BJ (cell line): ENCODE measurements around the gene NDNF. TPM values are rescaled to one million over a fixed set of nuclear protein-coding genes. Genes with fewer than 3 reads are reported as not detected.

Experiments used
- CTCF ChIA-PET: fragments of 350-600 bp; formaldehyde crosslinking; extraction: SDS; loops from one replicate; lab custom pipeline; 2021; ENCODE audit warnings: antibody characterized with exemption, inconsistent platforms; lab: Yijun Ruan, JAX
- POLR2A ChIA-PET: fragments of 300-600 bp; sonication (Branson Sonifier 250); formaldehyde crosslinking; extraction: SDS; loops from one replicate; lab custom pipeline; 2021; ENCODE audit warnings: antibody characterized with exemption; lab: Charles Lee
- DNase-seq: peaks from one replicate; pipeline ENCODE4 v3.0.0-alpha.2; 2011; ENCODE audit warnings: low read depth
- H3K27me3 ChIP-seq: 2 replicates; pipeline ENCODE4 v1.6.0; 2011; ENCODE audit warnings: low read length; ENCODE audit not compliant: control insufficient read depth, insufficient read depth
- H3K36me3 ChIP-seq: 2 replicates; pipeline ENCODE4 v1.5.1; 2011; ENCODE audit warnings: low read length; ENCODE audit not compliant: control insufficient read depth, insufficient read depth
- H3K4me3 ChIP-seq: 2 replicates; pipeline ENCODE4 v1.5.1; 2011; ENCODE audit warnings: low read depth, mild to moderate bottlenecking, control low read depth, low read length
- polyA plus RNA-seq: library from polyadenylated mRNA; depleted of rRNA; stranded (reverse); fragments of >200 nt; gene quantifications from 2 replicates; pipeline ENCODE4 v1.2.3, GENCODE V29; 2011
- TF ChIP-seq, protein P1 (sequence below): IDR thresholded peaks from 2 replicates; pipeline ENCODE4 v1.5.1; 2011; ENCODE audit warnings: low read depth, mild to moderate bottlenecking, control low read depth, inconsistent platforms, low read length, moderate library complexity; ENCODE audit not compliant: insufficient read depth

NDNF gene
- polyA plus RNA-seq, 1 experiment: 0.11 TPM

DNA sequence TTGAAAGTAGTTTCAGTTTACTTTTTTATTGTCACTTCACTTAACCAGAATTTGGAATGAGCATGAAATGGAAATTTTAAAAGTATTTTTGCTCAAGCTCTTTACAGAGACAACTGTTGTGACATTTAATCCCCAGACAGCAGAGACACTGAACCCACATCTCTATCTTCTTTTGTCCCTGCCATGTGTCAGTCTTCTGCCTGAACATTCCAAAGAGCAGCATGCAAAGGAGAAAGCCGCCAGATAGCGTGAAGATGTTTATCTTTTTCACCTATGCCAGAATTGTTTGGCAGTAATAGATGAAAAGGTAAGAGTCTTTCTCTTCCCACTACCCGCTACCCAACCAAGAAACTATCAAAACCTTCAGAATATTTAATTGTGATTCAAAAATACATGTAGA lies 46.8 kb downstream of the NDNF start:
- Histone ChIP-seq H3K4me3 (no peak overlapping the region), H3K27me3 (no peaks in the 10 kb centered on the region), H3K36me3 (no peaks in the 10 kb centered on the region)
- ChIA-PET POLR2A (no interaction called here), CTCF (no interaction called here)
- TF ChIP-seq, protein P1, sequence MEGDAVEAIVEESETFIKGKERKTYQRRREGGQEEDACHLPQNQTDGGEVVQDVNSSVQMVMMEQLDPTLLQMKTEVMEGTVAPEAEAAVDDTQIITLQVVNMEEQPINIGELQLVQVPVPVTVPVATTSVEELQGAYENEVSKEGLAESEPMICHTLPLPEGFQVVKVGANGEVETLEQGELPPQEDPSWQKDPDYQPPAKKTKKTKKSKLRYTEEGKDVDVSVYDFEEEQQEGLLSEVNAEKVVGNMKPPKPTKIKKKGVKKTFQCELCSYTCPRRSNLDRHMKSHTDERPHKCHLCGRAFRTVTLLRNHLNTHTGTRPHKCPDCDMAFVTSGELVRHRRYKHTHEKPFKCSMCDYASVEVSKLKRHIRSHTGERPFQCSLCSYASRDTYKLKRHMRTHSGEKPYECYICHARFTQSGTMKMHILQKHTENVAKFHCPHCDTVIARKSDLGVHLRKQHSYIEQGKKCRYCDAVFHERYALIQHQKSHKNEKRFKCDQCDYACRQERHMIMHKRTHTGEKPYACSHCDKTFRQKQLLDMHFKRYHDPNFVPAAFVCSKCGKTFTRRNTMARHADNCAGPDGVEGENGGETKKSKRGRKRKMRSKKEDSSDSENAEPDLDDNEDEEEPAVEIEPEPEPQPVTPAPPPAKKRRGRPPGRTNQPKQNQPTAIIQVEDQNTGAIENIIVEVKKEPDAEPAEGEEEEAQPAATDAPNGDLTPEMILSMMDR: no peak
- DNase-seq: no peak

DNA sequence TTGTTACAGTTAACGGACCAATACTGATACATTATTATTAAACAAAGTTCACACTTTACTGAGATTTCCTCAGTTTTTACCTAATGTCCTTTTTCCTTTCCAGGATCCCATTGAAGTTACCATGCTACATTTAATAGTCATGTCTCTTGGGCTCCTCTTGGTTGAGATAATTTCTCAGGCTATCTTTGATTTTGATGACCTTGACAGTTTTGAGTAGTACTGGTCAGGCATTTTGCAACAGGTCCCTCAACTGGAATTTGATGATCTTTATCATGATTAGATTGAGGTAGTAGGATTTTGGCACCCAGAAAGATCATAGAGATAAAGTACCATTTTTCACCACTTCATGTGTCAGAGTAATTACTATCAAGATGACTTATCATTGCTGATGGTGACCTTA lies 53.8 kb downstream of the NDNF start:
- POLR2A ChIA-PET: no interaction called here
- no peaks in the 10 kb centered on the region for H3K27me3 ChIP-seq
- H3K36me3 ChIP-seq: no peaks in the 10 kb centered on the region
- CTCF ChIA-PET: no interaction called here
- TF ChIP-seq, protein P1: no peak
- H3K4me3 ChIP-seq: no peak overlapping the region
- no peak for DNase-seq

DNA sequence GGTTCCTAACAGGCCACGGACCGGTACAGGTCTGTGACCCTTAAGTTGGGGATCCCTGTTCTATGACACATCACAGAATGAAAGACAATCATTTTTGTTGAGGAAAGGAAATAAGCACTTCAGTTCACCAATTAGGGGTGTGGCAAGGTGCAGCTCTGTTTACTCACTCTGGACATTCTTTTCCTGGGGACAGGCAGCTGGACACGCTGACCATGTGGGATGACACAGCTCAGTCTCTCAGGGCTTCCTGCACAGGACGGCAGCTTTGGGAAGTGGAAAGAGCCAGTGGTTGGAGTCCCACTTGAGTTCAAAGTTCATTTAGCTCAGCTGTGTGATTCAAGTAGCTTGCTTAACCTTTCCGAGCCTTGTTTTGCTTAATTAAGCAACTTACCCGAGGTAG lies 55.7 kb downstream of the NDNF start:
- TF ChIP-seq, protein P1: no peak
- Histone ChIP-seq H3K27me3 (no peaks in the 10 kb centered on the region), H3K4me3 (no peak overlapping the region), H3K36me3 (no peaks in the 10 kb centered on the region)
- ChIA-PET POLR2A (no interaction called here), CTCF (no interaction called here)
- DNase-seq: no peak

DNA sequence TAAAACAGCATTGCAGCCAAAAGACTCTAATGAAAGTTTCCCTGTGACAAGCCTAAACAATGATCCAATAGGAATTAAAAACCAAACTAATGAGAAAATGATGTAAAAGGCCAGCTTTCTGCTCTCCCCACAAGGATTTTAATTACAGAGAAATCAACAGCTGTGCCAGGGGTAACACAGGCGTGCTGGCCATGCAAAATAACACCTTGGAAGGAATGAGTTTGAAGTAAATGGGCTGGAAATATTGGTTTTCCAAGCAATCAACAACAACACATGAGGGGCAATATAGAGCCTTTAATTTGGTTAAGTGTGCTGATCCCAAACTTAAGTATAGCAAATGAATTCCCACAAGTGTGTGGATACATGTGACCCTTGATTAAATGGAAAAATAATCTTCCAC lies 56.9 kb downstream of the NDNF start:
- H3K27me3 ChIP-seq: no peaks in the 10 kb centered on the region
- H3K4me3 ChIP-seq: no peak overlapping the region
- ChIA-PET CTCF (no interaction called here), POLR2A (no interaction called here)
- TF ChIP-seq, protein P1: no peak
- no peaks in the 10 kb centered on the region for H3K36me3 ChIP-seq
- DNase-seq: no peak

DNA sequence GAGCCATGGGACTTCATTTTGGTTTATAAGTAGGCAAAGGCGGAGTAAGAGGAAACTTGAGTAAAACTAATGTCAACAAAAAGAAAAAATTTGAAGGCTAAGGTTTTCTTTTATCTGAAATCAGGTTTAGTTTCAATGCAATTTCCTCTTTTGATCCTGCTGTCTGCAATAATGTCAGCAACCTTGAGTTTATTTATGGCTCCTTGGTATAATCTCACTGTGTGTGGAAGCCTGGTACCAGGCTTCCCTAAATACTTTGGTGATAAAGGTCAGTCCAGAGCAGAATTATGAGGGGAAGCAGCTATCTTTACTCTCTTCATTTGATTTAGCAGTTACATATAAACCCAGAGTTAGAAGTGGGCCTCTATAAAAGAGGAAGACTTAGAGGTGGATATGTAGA lies 57.8 kb downstream of the NDNF start:
- ChIA-PET CTCF (interaction anchor here (1.3 kb wide), 1 partner anchor 10 kb away, joined by 5 read pairs; no protein-coding TSS in a partner anchor), POLR2A (no interaction called here)
- no peak for DNase-seq
- Histone ChIP-seq H3K36me3 (no peaks in the 10 kb centered on the region), H3K4me3 (no peak overlapping the region), H3K27me3 (no peaks in the 10 kb centered on the region)
- TF ChIP-seq, protein P1: no peak
